ENCODE measurements around the gene GPR183.

DNA sequence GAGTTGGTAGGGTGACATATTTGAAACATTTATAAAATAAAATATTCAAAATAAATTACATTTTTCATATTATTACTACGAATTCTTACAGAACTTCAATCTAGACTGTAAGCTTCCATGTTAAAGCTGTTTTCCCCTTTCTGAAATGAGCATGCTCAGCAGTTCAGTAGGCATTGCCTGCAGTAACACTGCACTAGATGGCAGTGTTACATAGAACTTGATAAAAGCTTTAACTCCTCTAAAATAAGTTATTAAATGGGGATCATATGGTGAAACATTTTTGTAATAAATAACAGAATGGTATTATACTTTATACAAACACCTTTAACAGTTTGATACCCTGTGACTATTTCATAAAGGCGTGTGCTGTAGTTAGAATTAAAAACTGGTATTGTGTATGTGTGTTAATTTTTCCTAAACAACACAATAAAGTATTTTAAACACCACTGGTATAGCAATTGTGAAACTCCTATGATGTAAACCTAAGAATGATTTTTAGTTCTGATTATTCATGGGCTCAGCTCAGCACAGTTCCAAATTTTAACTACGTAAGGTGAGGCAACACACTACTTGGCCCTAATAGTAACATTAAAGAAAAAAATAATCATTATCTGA, 37.5 kb downstream of the GPR183 start:
- TF ChIP-seq CTCF (conservative IDR thresholded peaks at IDR 0.05 in 1 of 2, IDR thresholded peaks at IDR 0.05 in 1 of 2; ENCODE audit: low read depth in 1 of 2, low read length in 2 of 2) (peak; percentile 72 to 80), EZH2 (IDR thresholded peaks at IDR 0.05; ENCODE audit: low read length, missing control alignments) (no peak)
